B cell (primary cell): ENCODE results near the gene POP4.

Experiments
- EZH2 ChIP-seq: IDR thresholded peaks from 2 replicates; pipeline ENCODE4 v1.6.1; 2012; ENCODE audit warnings: borderline replicate concordance, low read depth, mild to moderate bottlenecking, moderate library complexity, low read length; ENCODE audit not compliant: insufficient read depth, poor library complexity, severe bottlenecking
- TF ChIP-seq, protein P1 (sequence below): fragments of 200-600 bp; IDR thresholded peaks from one replicate; pipeline ENCODE4 v1.8.0; 2022; ENCODE audit warnings: antibody characterized with exemption, mild to moderate bottlenecking

DNA sequence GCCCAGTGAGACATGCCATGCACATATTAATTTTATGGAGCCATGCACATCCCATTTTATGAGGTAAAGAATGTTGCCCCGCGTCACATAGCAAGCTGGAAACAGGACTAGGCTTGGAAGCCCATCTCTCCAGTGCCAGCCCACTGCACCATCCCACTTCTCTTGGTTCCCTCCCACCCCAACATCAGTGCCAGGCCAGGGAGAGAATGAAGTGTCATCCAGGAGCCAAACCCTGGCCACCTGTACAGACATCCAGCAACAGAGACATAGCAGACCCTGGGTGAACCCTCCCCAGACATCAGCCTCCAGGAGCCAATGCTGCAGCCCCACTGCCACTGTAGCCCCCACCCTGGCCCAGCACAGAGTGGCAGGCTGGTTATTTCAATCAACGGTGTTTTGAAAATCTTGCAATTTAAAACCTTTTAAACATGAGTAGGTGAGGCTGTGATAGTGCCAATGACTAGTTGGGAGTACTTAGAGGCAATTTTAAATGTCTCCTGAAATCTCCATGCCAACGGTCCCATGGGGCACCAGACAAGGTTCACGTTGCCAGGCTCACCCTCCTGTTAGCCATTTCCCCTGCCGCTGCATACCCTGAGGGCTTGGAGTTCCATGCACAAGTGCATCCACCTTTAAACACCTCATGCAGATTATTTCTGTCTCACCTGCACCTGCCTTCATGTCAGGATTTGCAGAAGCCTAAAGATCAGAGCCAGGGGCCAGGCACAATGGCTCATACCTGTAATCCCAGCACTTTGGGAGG lies 45.6 kb upstream of the POP4 start:
- TF ChIP-seq, protein P1, sequence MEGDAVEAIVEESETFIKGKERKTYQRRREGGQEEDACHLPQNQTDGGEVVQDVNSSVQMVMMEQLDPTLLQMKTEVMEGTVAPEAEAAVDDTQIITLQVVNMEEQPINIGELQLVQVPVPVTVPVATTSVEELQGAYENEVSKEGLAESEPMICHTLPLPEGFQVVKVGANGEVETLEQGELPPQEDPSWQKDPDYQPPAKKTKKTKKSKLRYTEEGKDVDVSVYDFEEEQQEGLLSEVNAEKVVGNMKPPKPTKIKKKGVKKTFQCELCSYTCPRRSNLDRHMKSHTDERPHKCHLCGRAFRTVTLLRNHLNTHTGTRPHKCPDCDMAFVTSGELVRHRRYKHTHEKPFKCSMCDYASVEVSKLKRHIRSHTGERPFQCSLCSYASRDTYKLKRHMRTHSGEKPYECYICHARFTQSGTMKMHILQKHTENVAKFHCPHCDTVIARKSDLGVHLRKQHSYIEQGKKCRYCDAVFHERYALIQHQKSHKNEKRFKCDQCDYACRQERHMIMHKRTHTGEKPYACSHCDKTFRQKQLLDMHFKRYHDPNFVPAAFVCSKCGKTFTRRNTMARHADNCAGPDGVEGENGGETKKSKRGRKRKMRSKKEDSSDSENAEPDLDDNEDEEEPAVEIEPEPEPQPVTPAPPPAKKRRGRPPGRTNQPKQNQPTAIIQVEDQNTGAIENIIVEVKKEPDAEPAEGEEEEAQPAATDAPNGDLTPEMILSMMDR, result no peak
- TF ChIP-seq EZH2, result no peak
